Mesenchymal stem cell (in vitro differentiated cells and primary cell): ENCODE results near the gene ARPC5.

ENCODE experiments used
- DNase-seq: peaks from one replicate; pipeline ENCODE4 v3.0.0-alpha.2; 2013
- H2AFZ ChIP-seq: one replicate; pipeline ENCODE4 v1.6.1; 2013; ENCODE audit warnings: low read depth, mild to moderate bottlenecking, control low read depth, inconsistent platforms, low read length, moderate library complexity
- H2AK5ac ChIP-seq: 2 replicates; pipeline ENCODE4 v1.6.1; 2013; ENCODE audit warnings: low read length, moderate library complexity, mild to moderate bottlenecking, inconsistent platforms; ENCODE audit not compliant: severe bottlenecking
- H2BK120ac ChIP-seq: one replicate; pipeline ENCODE4 v1.6.1; 2013; ENCODE audit warnings: low read depth, mild to moderate bottlenecking, inconsistent platforms, low read length, moderate library complexity
- H2BK12ac ChIP-seq, 2 experiments: one replicate each; pipeline ENCODE4 v1.6.1; 2013; ENCODE audit warnings: inconsistent platforms in 2 of 2, low read length in 2 of 2, mild to moderate bottlenecking in 2 of 2, moderate library complexity in 2 of 2, control low read depth in 1 of 2
- H2BK15ac ChIP-seq: one replicate; pipeline ENCODE4 v1.6.1; 2013; ENCODE audit warnings: mild to moderate bottlenecking, low read depth, inconsistent platforms; ENCODE audit not compliant: poor library complexity, severe bottlenecking
- H2BK5ac ChIP-seq: 2 replicates; pipeline ENCODE4 v1.6.1; 2013; ENCODE audit warnings: low read depth, mild to moderate bottlenecking, low read length, control low read depth, inconsistent platforms; ENCODE audit not compliant: poor library complexity, severe bottlenecking
- H3K14ac ChIP-seq, 2 experiments: one replicate each; pipeline ENCODE4 v1.6.1; 2013; ENCODE audit warnings: inconsistent platforms in 2 of 2, low read length in 2 of 2, control low read depth in 1 of 2, mild to moderate bottlenecking in 1 of 2, moderate library complexity in 1 of 2
- H3K18ac ChIP-seq, 2 experiments: one replicate each; pipeline ENCODE4 v1.6.1; 2013; ENCODE audit warnings: inconsistent platforms in 2 of 2, low read length in 2 of 2, control low read depth in 1 of 2, low read depth in 1 of 2, mild to moderate bottlenecking in 1 of 2
- H3K23ac ChIP-seq, 2 experiments: one replicate each; pipeline ENCODE4 v1.6.1; 2013; ENCODE audit warnings: inconsistent platforms in 2 of 2, low read length in 2 of 2, mild to moderate bottlenecking in 2 of 2, moderate library complexity in 2 of 2, control low read depth in 1 of 2
- H3K27ac ChIP-seq: 2 replicates; pipeline ENCODE4 v1.5.1; 2013; ENCODE audit warnings: mild to moderate bottlenecking, moderate library complexity, low read length, control low read depth, inconsistent platforms; ENCODE audit not compliant: poor library complexity, severe bottlenecking
- H3K27me3 ChIP-seq, 2 experiments: 2 replicates each; pipeline versions ENCODE4 v1.6.1 to v1.7.0; 2013; ENCODE audit warnings: low read length in 2 of 2, mild to moderate bottlenecking in 2 of 2, moderate library complexity in 2 of 2, control low read depth in 1 of 2, inconsistent platforms in 1 of 2; ENCODE audit not compliant: control insufficient read depth in 1 of 2, insufficient read depth in 1 of 2
- H3K36me3 ChIP-seq, 2 experiments: 2 replicates each; pipeline versions ENCODE4 v1.6.1 to v1.7.0; 2013; ENCODE audit warnings: low read length in 2 of 2, control low read depth in 1 of 2, inconsistent platforms in 1 of 2, low read depth in 1 of 2, mild to moderate bottlenecking in 1 of 2; ENCODE audit not compliant: insufficient read depth in 2 of 2, control insufficient read depth in 1 of 2
- H3K4ac ChIP-seq, 2 experiments: one replicate each; pipeline ENCODE4 v1.6.1; 2013; ENCODE audit warnings: inconsistent platforms in 2 of 2, low read length in 2 of 2, mild to moderate bottlenecking in 2 of 2, moderate library complexity in 2 of 2, control low read depth in 1 of 2, low read depth in 1 of 2
- H3K4me1 ChIP-seq: 2 replicates; pipeline ENCODE4 v1.6.1; 2013; ENCODE audit warnings: low read depth, low read length, control low read depth; ENCODE audit not compliant: control insufficient read depth, insufficient read depth
- H3K4me2 ChIP-seq: 2 replicates; pipeline ENCODE4 v1.6.1; 2013; ENCODE audit warnings: low read length, mild to moderate bottlenecking, inconsistent platforms; ENCODE audit not compliant: poor library complexity, severe bottlenecking
- H3K4me3 ChIP-seq, 2 experiments: 2 replicates each; pipeline versions ENCODE4 v1.5.1 to v1.7.0; 2013; ENCODE audit warnings: low read length in 2 of 2, mild to moderate bottlenecking in 2 of 2, control low read depth in 1 of 2, low read depth in 1 of 2; ENCODE audit not compliant: insufficient read depth in 1 of 2
- H3K79me1 ChIP-seq: replicated peaks from 2 replicates; pipeline ENCODE4 v1.6.1; 2013; ENCODE audit warnings: mild to moderate bottlenecking, control low read depth, low read length, inconsistent platforms; ENCODE audit not compliant: poor library complexity, severe bottlenecking
- H3K9ac ChIP-seq: 2 replicates; pipeline ENCODE4 v1.7.0; 2013; ENCODE audit warnings: mild to moderate bottlenecking, low read length, moderate library complexity
- H3K9me3 ChIP-seq: 2 replicates; pipeline ENCODE4 v1.7.0; 2013; ENCODE audit warnings: mild to moderate bottlenecking, low read length; ENCODE audit not compliant: control insufficient read depth
- H4K8ac ChIP-seq: one replicate; pipeline ENCODE4 v1.6.1; 2013; ENCODE audit warnings: inconsistent platforms, mild to moderate bottlenecking, low read length, moderate library complexity
- H4K91ac ChIP-seq: one replicate; pipeline ENCODE4 v1.6.1; 2013; ENCODE audit warnings: mild to moderate bottlenecking, low read length, inconsistent platforms
- WGBS: methylation state at CpG from one replicate; pipeline ENCODE4 v1.1.7; 2013; ENCODE audit warnings: mixed read lengths; 5-methylcytosine and 5-hydroxymethylcytosine counted together

ARPC5 gene

DNA sequence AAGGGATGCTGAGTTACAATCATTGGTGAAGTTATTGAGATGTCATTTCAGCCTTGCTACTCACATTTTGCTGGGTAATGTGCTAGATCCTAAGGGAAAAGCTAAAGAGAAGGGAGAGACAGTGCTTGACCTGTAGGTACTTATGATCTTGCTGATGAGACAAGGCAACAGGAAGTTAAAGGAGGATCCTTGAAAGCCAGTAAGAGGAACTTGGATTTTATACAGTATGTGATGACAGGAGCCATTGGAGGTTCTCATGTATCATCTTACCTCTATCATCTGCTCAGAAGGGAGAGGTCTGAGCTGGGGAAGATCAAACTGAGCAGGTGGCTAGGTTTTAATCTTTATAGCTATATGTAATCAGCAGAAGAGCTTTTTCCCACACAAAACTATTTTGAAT is 11.2 kb upstream of the ARPC5 start:
- H4K8ac ChIP-seq = no peak overlapping the region
- H3K9ac ChIP-seq = no peak overlapping the region
- H3K4me1 ChIP-seq = no peaks in the 10 kb centered on the region
- H2AK5ac ChIP-seq = no peak overlapping the region
- H2AFZ ChIP-seq = no peak overlapping the region
- H3K27me3 ChIP-seq = no peaks in the 10 kb centered on the region
- no peak overlapping the region for H3K4me2 ChIP-seq
- H2BK15ac ChIP-seq = no peak overlapping the region
- DNase-seq = no peak
- H3K9me3 ChIP-seq = no peaks in the 10 kb centered on the region
- no peak overlapping the region for H3K27ac ChIP-seq
- no peak overlapping the region for H3K14ac ChIP-seq
- H3K18ac ChIP-seq = no peak overlapping the region
- no peak overlapping the region for H2BK12ac ChIP-seq
- no peak overlapping the region for H2BK5ac ChIP-seq
- no peak overlapping the region for H3K4me3 ChIP-seq
- H4K91ac ChIP-seq = no peak overlapping the region
- H2BK120ac ChIP-seq = no peak overlapping the region
- no peaks in the 10 kb centered on the region for H3K36me3 ChIP-seq
- H3K23ac ChIP-seq = no peak overlapping the region
- no peak overlapping the region for H3K4ac ChIP-seq
- H3K79me1 ChIP-seq = peaks cover 5% of the 10 kb centered on the region

DNA sequence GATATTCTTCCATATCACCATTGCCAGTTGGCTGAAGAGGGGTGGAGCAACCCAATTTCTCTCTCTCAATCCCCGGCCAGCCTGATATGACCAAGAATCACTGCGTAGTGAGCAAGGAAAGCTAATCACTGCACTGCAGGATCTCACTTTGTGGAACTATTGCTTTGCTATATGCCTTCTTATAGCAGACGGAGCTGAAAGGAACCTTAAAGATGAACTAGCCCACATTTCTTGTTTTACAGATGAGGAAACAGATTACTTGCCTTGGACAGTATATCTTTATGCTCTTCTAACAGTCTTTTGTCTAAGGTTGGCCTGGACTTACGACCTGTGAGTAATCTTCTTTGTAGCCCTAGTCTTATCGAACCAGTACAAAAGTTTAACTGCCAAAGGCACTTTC is 9.9 kb upstream of the ARPC5 start:
- Histone ChIP-seq H3K36me3 (no peaks in the 10 kb centered on the region), H3K79me1 (peaks cover 4% of the 10 kb centered on the region), H3K27me3 (no peaks in the 10 kb centered on the region), H3K9ac (no peak overlapping the region), H2AK5ac (no peak overlapping the region), H2AFZ (no peak overlapping the region), H3K18ac (no peak overlapping the region), H3K4me1 (no peaks in the 10 kb centered on the region), H3K4ac (no peak overlapping the region), H3K14ac (no peak overlapping the region), H4K91ac (no peak overlapping the region), H3K4me3 (no peak overlapping the region), H4K8ac (no peak overlapping the region), H2BK12ac (no peak overlapping the region), H3K27ac (no peak overlapping the region), H3K9me3 (no peaks in the 10 kb centered on the region), H3K23ac (no peak overlapping the region), H2BK120ac (no peak overlapping the region), H2BK15ac (no peak overlapping the region), H2BK5ac (no peak overlapping the region), H3K4me2 (no peak overlapping the region)
- no peak for DNase-seq
- 98% methylated on average over 5 of the region's 5 CpGs for WGBS

GRCh38 chr1:183642166-183642565 is 6.6 kb upstream of the ARPC5 start:
- Histone ChIP-seq H3K36me3 (no peaks in the 10 kb centered on the region), H3K9ac (no peak overlapping the region), H2BK120ac (no peak overlapping the region), H3K4me1 (no peaks in the 10 kb centered on the region), H2BK5ac (no peak overlapping the region), H3K9me3 (no peaks in the 10 kb centered on the region), H2AFZ (no peak overlapping the region), H3K14ac (no peak overlapping the region), H3K79me1 (peaks cover 5% of the 10 kb centered on the region), H3K4ac (no peak overlapping the region), H4K8ac (no peak overlapping the region), H3K27me3 (no peaks in the 10 kb centered on the region), H2AK5ac (no peak overlapping the region), H3K4me3 (no peak overlapping the region), H3K4me2 (no peak overlapping the region), H2BK15ac (no peak overlapping the region), H3K27ac (no peak overlapping the region), H2BK12ac (no peak overlapping the region), H3K18ac (no peak overlapping the region), H3K23ac (no peak overlapping the region), H4K91ac (no peak overlapping the region)
- DNase-seq = no peak
- 87% methylated on average over 2 of the region's 3 CpGs for WGBS

- no peak overlapping the region for H2BK5ac ChIP-seq
- no peak overlapping the region for H2AFZ ChIP-seq
- H3K4me3 ChIP-seq = no peak overlapping the region
- DNase-seq = no peak
- H3K14ac ChIP-seq = no peak overlapping the region
- peaks cover 9% of the 10 kb centered on the region for H3K79me1 ChIP-seq
- H2BK15ac ChIP-seq = no peak overlapping the region
- H2BK12ac ChIP-seq = no peak overlapping the region
- H3K4ac ChIP-seq = no peak overlapping the region
- no peak overlapping the region for H3K4me2 ChIP-seq
- H4K8ac ChIP-seq = no peak overlapping the region
- no peak overlapping the region for H3K23ac ChIP-seq
- no peaks in the 10 kb centered on the region for H3K27me3 ChIP-seq
- H3K4me1 ChIP-seq = peaks cover 3% of the 10 kb centered on the region
- no peak overlapping the region for H4K91ac ChIP-seq
- H3K36me3 ChIP-seq = no peaks in the 10 kb centered on the region
- no peak overlapping the region for H3K9ac ChIP-seq
- no peak overlapping the region for H3K27ac ChIP-seq
- no peak overlapping the region for H2BK120ac ChIP-seq
- no peak overlapping the region for H3K18ac ChIP-seq
- 50% methylated on average over 1 of the region's 1 CpG for WGBS
- H2AK5ac ChIP-seq = no peak overlapping the region
- no peaks in the 10 kb centered on the region for H3K9me3 ChIP-seq
These were observed 4.6 kb upstream of the ARPC5 start for GRCh38 chr1:183640193-183640592.
